GM03348 (cell line): ENCODE measurements around the gene RFC2.
A peak's percentile ranks its signal among the peaks of the same experiment; 100 is the strongest.

Experiments
- DNase-seq: peaks from one replicate; pipeline ENCODE4 v3.0.0; 2012; ENCODE audit warnings: low spot score

The RFC2 gene

GRCh38 chr7:74190259-74190658, 63.9 kb downstream of the RFC2 start:
- DNase-seq, result no peak

GRCh38 chr7:74187915-74188675, 66.1 kb downstream of the RFC2 start:
- peak; percentile 57 for DNase-seq

- no peak for DNase-seq
These were observed 68.6 kb downstream of the RFC2 start for GRCh38 chr7:74185636-74186035.

GRCh38 chr7:74185016-74185415, 69.2 kb downstream of the RFC2 start:
- DNase-seq, result no peak

DNA sequence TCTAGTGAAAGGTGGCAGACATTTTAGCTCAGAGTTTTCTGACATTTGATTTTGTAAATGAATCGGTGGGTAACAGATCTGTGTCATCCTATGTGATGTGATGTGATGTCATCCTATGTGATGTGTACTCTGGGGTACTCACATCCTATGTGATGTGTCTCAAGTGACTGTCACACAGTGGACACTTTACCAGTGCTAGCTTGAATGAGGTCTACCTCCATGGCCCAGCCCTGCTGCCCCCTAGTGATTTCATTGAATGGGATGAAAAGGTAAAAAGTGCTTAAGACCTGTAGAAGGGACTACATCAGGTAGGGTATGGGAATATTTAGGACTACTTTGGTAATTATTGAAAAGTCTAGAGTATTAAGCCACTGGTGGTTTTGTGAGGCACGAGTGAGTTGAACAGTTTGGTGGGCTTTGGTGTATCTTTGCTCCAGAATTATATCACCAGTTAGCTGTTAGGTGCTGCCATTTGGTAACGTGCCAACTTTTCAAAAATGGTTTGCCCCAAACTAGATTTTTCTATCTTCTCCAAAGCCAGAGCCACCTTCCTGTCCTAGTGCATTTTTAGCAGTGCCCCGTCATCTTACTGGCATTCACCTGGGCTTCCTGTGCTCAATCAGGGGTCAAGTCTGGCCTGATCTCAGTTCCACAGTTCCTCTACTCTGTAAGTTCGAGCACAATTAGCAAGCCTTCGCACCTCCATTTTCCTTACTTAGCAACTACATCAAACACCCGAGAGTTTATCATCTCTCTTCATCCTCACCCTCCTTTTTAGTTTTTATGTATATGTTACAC, 70.3 kb downstream of the RFC2 start:
- DNase-seq, result no peak

GRCh38 chr7:74183142-74183541, 71.1 kb downstream of the RFC2 start:
- DNase-seq, result no peak

GRCh38 chr7:74182453-74183090, 71.6 kb downstream of the RFC2 start:
- no peak for DNase-seq

- DNase-seq, result no peak
These were observed 72.4 kb downstream of the RFC2 start for GRCh38 chr7:74181821-74182220.
